NCI-H2081 (cell line): ENCODE data around the gene IQSEC1.

Experiments used
- DNase-seq, 2 experiments: peaks; one replicate each; lab custom pipeline; 2025; lab: John Stamatoyannopoulos, UW

The IQSEC1 gene

DNA sequence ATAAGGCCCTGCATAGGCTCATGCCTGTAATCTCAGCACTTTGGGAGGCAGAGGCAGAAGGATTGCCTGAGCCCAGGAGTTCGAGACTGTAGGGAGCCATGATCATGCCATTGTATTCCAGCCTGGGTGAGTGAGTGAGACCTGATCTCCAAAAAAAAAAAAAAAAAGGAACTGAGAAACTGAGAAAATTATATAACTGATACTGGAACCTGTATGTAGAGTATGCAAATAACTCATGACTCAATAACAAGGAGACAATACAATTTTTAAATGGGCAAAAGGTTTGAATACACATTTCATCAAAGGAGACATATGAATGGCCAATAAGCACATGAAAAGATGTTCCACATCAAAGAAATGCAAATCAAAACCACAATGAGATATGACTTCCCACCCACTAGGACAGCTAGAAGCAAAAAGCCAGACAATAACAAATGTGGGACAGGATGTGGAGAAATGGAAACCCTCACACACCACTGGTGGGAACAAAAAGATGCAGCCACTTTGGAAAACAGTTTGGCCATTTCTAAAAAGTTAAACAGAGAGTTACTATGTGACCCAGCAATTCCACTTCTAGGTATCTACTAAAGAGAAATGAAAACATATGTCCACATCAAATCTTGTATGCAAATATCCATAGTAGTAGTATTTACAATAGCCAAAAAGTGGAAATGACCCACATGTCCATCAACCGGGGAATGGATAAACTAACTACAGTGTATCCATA, 70.7 kb downstream of the IQSEC1 start:
- DNase-seq = no peak

DNA sequence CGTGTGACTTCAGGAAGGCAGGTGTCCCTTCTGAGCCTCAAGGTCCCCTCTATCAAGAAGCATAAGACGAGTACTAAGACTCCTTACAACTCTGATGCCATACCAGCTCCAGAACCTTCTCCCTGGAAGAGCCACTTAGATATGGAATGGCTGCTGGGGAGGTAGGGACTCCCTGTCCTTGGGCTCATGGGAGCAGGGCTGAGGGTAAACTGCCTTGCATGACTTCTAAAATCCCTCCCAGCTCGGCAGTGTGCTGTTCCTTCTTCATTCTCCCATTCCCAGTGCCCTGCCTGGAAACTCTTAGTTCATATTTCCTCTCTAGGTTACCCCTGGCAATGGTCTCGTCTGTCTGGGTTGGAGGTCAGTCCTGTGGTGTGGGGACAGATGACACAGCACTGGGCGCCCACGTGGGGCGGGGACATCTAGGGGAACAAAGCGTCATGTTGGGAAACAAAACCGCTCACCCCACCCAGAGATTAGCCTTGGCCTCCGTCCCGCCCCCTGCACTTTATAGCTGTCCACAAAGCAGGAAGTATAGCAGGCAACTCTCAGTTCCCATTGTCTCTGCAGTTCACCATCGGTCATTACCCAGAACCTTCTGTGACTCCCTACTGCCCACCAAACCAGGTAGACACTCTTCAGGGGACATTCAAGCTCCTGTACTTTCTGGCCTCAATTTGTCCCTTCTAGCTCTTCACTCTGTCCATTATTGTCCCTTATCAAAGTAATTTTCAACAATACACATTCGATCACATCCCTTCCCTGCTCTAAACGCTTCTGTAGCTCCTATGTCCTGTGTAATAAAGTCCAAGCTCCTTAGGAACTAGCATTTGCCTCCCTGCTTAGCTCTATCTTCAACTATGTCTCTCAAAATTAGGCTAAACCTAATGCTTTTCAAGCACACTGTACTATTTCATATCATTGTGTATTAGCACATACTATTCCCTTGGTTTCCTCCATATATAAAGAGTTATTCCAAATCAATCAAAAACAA, 73.8 kb downstream of the IQSEC1 start:
- DNase-seq = no peak

DNA sequence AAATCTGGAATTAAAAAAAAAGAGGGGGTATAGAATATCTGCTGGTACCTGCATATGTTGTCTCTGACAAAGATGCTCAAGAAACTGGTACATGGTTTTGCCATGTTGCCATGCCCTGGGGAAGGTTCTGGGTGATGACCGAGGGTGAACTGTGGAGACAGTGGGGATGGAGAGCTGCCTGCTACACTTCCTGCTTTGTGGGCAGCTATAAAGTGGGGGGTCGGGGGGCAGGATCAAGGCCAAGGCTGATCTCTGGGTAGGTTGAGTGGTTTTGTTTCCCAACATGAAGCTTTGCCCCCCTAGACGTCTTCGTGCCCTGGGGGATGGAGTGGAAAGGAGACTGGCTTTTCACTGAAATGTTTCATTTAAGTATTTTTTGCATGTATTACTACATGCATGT, 74.6 kb downstream of the IQSEC1 start:
- DNase-seq = no peak

DNA sequence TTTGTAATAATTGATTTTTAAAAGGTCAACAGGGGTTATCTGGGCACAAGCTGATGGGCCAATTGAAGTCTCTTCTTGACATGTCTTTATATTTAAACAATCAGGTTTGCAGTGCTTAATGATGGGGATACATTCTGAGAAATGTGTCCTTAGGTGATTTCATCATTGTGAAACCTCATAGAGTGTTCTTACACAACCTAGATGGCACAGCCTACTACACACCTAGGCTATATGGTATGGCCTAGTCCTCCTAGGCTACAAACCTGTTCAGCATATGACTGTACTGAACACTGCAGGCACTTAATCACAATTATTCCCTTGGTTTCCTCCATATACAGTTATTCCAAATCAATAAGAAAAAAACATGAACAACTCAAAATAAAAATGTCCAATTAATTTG, 75.8 kb downstream of the IQSEC1 start:
- no peak for DNase-seq

DNA sequence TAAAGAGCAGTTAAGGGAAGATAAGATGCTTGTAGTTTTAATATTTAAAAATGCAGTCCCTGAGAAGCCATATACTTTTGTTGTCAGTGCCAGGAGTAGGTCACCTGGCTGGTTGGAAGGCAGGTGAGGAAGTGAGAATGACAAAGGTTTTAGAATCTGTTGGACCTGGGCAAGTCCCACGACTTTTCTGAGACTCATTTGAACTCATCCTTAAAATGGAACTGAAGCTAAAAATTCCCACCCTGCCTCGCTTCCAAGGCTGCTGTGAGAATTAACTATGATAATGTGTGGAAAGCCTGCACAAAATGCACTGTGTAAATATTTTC, 77.1 kb downstream of the IQSEC1 start:
- no peak for DNase-seq

DNA sequence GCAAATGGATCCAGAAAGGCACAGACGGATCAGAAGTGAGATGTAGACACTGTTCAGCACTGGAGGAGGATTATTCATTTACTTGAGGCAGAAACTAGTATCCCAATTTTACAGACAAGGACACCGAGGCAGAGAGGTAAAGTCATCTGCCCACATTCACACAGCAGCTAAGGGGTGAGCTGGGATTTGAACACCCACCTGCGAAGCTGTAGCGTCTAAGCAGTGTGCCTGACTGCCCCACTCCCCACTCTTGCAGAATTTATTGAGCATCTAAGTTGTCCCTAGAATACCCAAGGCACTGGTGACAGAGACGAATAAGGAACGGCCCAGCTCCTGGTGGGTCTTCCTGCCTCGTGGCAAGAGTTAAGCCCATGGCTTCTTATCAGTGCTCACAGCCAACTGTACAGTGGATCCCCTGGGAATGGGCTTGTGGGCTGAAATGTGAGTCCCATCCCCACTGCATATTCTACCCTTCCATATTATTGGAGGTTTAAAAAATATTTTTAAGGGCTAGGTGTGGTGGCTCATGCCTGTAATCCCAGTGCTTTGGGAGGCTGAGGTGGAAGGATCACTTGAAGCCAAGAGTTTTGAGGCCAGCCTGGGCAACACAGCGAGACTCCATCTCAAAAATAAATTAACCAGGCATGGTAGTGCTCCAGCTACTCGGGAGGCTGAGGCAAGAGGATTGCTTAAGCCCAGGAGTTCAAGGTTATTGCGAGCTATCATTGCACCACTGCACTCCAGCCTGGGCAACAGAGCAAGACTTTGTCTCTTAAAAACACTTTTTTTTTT, 77.6 kb downstream of the IQSEC1 start:
- no peak for DNase-seq

DNA sequence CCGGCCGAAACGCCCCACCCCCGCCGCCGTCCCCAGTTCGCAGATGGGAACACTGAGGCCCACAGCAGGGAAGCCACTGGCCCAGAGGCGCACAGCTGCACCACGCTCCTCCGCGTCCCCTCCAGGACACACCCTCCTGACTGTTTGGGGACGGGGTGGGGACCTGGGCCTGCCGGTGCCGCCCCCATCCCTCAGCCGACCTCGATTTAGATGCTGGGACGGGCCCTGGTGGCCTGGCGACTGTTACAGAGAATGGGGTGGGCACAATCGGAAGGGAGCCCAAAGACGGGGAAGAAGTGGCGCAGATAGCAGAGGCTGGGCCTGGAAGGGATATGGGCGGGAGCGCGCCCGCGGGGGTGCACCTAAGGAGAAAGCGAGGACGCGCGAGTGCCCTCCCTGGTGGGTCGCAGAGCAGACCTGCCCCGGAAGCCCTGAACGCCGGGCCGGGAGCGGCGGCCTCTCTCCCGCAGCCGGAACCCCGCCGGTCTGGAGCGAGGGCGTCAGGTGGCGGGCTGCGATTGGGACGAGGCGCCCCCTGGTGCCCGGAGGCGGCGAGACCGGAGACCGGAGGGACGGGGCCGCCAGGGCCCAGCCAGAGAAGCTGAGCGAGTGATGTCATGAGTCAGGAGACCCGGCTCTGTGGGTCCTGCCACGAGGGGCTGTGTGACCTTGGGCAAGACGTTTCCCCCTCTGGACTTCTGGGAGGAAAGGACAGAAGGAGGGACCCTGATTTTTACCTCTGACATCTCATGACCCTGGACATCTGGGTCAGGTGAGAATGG, 78.4 kb downstream of the IQSEC1 start:
- DNase-seq = peak; percentile 59 to 68

DNA sequence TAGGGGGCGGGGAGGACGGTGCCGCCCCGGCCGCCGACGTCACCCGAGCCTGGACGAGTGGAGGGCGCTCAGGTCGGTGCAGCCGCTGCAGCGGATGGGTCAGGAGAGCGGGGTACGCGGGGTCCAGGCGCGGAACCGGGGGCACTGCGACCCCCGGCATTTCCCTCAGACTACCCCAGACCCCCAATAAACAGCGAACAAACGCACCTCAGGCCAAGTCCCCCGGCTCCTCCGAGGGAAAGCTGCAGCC, 78.9 kb downstream of the IQSEC1 start:
- DNase-seq = no peak

DNA sequence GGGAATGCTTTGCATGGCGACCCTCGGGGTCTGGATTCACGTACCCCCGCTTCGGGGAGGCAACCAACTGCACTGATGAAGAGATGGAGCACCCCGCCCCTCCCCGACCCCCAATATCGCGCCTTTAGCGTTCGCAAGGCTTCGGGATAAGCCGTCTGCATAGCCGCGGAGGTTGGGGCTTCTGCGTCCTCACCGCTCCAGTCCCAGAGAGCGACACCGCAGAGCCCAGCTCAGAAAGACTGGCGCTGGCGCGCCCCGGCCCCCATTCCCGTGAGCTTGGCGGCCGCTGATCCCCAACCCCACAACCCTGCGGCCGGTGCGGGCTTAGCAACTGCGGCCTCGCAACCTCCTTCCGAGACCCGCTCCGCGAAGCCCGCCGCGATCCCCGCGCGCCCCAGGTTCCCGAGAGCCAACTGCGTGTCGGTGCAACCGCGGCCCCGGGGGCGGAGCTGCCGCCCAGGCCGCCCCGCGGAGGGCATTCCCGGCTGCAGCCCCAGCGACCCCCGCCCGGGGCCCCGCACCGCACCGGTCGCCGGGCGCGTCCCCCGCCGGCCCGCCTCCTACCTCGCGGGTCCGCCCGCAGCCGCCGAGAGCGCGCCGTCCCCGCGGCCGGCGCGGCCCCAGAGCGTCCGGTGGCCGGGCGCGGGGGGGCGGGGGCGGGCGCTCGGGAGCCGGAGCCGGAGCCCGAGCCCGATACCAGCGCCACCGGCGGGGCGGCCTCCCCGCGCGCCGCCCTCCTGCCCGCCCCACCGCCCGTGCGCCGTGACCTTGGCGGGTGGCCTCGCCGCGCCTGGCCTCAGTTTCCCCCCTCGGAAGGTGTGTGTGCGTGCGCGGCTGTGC, 79.5 kb downstream of the IQSEC1 start:
- no peak for DNase-seq

DNA sequence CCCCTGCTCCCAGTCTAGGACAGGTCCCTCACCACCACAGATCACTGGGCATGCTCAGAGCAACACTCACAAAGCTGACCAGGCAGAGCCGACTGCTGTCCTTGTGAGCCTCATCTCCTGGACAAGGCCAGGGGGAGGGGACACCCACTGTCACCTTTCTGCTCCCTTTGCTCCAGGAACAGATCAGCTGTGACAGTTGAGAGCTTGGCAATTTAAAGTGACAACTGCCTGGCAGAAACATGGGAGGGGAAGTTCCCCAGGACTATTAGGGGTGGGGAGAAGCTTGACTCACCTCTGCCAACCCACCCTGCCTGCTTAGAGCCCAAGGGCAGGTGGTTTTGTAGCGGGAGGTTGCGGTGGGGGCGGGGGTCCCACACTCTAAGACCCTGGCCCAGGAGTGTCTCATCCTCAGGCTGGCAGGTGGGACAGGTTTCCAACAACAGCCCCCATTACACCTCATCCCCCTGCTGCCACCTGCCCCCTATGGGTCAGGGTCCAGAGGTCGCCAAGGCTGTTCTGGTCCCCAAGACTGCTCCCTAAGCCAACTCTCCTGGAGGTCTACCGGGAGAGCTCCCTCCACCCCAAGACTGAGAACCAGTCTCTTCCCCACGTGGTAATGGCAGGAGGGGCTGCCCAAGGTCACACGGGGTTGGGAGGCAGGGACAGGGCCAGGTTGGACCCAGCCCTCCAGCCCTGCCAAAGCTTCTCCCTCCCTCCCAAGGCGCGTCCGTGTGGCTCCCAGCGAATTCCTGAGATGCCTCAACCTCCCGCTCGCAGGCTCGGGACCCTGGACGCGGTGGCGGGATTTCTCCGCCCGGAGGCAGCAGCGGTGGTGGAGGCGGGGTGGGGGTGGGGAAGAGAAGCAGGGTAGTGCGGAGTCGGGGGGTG, 80.4 kb downstream of the IQSEC1 start:
- DNase-seq = no peak

DNA sequence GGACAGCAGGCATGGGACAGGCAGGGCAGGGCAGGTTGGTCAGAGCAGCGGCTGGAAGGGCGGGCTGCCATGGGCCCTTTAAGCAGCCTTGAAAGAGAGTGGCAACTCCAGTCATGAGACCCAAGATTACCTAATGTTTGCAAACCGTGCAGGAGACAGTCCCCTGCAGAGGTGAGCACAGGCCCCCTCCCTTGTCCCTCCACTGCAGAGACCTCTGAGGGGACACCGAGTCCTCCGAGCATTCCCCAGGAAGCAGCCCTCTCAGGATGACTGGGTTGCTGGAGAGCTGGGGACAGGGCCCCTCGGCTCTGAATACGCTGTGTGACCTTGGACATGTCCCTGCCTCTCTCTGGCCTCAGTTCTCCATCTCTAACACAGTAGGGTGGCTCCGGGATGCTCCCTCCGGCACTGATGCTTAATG, 81.4 kb downstream of the IQSEC1 start:
- DNase-seq = no peak

DNA sequence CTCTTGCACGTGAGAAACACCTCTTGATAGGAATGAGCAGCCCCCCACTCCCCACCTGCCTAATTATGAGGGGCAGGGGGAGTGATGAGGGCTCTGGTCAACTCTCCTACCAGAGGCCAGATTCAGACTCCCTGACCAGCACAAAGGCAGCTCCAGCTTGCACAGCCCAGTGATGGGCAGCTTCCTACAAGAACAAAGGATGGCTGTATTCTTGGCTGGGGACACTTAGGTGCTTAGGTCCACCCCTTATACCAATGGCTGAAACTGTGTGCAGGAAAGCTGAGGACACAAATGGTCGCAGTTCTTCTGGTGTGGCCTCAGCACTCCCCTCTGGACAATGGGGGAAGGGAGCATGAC, 81.8 kb downstream of the IQSEC1 start:
- DNase-seq = no peak

DNA sequence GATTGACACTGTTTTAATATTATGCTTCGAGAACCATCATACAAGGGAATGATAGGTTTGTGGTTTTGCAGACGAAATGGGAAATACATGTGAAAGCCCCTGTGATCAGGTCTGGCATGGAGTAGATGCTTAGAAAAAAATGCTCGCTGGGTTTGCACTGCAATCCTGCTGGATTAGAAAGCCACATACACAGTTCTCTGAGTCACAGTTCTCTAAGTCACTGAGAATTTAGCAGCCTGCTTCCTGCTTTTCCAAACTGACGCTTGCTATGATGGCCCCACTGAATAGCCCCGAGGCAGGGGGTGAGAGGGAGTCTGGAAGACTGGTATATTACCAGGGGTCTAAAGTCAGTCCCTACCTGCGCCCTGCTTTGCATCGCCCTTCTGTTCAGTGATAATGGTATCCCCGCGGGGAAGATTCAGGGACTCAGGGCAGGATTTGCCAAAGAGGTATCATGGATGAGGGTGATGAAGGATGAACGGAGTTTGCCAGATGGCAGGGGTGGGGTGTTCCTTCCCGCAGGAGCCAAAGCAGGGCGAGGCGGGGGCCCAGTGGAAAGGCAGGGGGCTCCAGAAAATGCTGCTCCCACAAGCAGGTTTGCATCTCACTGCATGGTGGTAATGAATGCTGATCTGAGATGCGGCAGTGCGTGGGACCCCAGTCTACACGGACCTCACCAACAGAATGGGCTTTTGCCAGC, 82.3 kb downstream of the IQSEC1 start:
- DNase-seq = no peak

DNA sequence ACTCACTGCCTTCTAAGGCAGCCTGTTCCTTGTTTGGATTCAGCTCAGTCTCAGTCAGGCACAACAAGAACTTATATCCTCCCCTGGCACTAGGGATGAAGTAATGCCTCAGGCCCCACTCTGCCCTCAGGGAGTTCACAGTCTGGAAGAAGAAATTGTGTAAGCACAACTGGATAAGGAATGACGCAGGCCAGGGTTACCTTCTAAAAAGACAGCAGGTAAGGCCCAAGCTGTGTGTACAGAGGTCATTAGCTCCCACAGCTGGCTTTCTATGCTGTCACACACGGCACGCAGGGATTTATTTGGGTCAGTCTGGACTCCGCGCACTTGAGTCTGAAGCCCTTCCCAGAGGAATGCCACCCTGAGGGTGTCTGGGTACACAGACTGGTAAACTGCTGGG, 82.9 kb downstream of the IQSEC1 start:
- no peak for DNase-seq

DNA sequence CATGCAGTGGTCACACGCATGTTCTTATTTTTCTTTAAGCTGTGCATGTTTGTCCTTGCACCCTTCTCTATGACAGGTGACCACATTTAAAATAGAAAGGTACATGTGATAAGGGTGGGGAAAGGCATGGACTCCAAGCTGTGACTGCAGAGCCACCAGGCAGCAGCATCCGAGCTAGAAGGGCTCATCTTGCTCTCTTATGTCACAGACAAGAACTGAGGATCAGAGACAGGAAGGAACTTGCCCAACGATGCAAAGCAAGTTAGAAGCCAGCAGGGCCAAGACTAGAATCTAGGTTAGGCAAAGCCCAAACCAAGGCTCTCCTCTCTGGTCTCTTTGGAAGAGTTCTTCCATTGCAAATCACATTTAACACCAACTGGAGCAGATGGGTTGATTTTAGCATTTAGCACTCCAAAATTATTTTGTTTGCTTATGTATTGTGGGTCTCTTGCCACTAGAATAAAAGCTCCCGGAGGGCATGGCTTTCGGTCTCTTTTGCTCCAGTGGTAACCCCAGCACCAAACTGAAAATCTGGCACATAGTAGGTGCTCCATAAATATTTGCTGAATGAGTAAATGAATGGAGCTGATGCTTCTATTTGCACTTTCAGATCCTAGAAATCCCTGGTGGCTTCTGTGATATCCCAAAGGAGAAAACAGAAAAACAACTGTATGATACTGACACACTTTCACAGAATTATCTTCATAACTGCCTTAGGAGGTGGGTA, 84.3 kb downstream of the IQSEC1 start:
- DNase-seq = no peak

DNA sequence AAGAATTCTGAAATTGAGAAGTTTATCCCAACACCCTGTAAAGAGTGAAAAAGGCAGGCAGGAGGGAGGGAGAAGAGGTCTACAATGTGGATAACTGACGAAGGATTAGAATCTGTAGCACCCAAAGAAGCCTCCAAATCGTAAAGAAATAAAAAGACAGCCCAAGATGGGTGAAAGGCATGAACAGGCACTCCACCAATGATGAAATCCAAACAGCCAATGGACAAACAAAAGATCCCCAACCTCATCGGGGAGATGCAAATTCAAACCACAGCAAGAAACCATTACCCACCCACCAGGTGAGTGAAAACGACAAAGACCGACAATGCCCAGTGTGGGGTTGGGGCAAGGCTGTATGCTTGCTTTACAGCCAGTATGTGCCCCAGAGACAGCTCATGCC, 85.6 kb downstream of the IQSEC1 start:
- DNase-seq = no peak

DNA sequence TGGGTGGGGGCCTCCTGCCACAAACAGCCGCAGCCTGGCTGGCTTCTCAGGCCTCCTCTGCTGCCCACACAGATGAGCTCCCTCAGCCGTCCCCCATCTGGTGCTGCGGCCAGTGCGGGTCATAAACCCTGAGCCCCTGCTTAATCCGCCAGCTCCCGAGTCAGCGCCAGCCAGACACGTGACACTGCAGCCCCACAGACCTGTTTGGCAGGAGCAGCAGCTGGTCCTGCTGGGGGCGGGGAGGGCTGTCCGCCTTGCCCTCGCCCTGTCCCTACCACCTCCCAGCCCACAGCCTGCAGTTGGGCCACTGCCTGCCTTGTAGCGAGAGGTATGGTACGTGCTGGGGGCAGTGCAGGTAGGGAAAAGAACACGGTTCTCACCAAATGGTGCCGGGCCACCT, 86.2 kb downstream of the IQSEC1 start:
- DNase-seq = no peak

DNA sequence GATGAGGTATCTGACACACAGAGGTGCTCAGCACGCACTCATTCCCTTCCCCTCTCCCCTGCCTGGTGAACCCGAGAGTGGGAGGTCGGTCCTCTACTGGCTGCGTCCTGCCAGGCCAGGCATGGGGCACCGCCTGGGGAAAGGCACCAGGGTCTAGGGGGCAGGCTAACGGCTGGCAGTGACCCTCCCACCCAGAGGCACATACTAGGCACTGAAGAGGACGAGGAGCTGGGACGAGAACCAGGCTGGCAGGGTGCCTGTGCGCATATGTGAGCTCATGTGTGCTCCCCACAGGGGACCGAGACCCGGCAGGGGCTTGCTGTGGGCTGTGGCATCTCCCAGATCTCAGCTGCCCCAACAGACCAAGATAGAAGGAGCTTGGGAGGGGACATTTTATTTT, 86.7 kb downstream of the IQSEC1 start:
- DNase-seq = no peak

DNA sequence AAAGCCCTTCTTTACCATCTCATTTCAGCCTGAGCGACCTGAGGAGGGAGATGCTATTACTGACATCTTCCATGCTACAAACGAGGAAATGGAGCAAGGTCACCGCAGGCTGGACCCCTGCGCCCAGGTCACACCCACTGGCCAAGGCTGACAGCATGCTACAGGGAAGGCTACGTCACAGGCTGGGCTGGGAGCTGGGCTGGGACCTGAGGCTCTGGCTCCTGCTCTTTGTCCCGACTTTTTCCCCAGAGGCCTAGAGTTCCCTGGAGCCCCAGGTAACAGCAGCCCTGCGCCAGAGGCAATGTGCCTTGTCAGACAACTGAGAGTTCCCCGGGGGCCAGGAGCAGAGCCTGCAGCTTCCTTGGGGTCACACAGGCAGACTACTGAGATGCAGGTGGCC, 87.2 kb downstream of the IQSEC1 start:
- DNase-seq = no peak
